Suprapubic skin (tissue), 4 donors: Measurements from ENCODE around the gene TNFRSF1B. TPM values are rescaled to one million over a fixed set of nuclear protein-coding genes. Genes with fewer than 3 reads are reported as not detected.

Experiments
- DNase-seq, 2 donors: peaks; one replicate each; pipeline ENCODE4 v3.0.0-alpha.2; 2019; ENCODE audit warnings: low spot score in 2 of 2
- H3K27ac ChIP-seq: fragments of 200-600 bp; sonication (generic); one replicate; pipeline ENCODE4 v1.5.1; 2019
- H3K27me3 ChIP-seq: fragments of 200-600 bp; sonication (generic); one replicate; pipeline ENCODE4 v1.5.1; 2019
- H3K36me3 ChIP-seq: fragments of 200-600 bp; sonication (generic); one replicate; pipeline ENCODE4 v1.5.1; 2019
- H3K4me1 ChIP-seq: fragments of 200-600 bp; sonication (generic); one replicate; pipeline ENCODE4 v1.5.1; 2019
- H3K4me3 ChIP-seq: fragments of 200-600 bp; sonication (generic); one replicate; pipeline ENCODE4 v1.5.1; 2019; ENCODE audit warnings: mild to moderate bottlenecking
- H3K9me3 ChIP-seq: fragments of 200-600 bp; sonication (generic); one replicate; pipeline ENCODE4 v1.5.1; 2019
- CTCF ChIP-seq, 2 donors: fragments of 200-600 bp in 1 of 2; fragments of 450-650 bp in 1 of 2; sonication (generic) in 1 of 2; IDR thresholded peaks; one replicate each; pipeline ENCODE4 v1.5.1; 2016 to 2019; ENCODE audit warnings: antibody characterized with exemption in 2 of 2, mild to moderate bottlenecking in 1 of 2, moderate library complexity in 1 of 2
- EP300 ChIP-seq: sonication (generic); formaldehyde crosslinking; IDR thresholded peaks from one replicate; pipeline ENCODE4 v1.6.1; 2017; ENCODE audit warnings: antibody characterized with exemption
- POLR2A ChIP-seq, 2 donors: fragments of 450-650 bp; IDR thresholded peaks; one replicate each; pipeline ENCODE4 v1.6.1; 2017; ENCODE audit warnings: antibody characterized with exemption in 2 of 2, mild to moderate bottlenecking in 2 of 2, moderate library complexity in 2 of 2
- POLR2AphosphoS5 ChIP-seq, 3 donors: sonication (generic); formaldehyde crosslinking; IDR thresholded peaks; one replicate each; pipeline ENCODE4 v1.6.1; 2017; ENCODE audit warnings: antibody characterized with exemption in 3 of 3
- WGBS: methylation state at CpG from one replicate; pipeline ENCODE4 v1.1.5; 2018; 5-methylcytosine and 5-hydroxymethylcytosine counted together
- total RNA-seq, 4 donors: library from RNA; depleted of rRNA; stranded (reverse); fragments of >200 nt; gene quantifications; one replicate each; pipeline ENCODE4 v1.1.0, GENCODE V29; 2016

The TNFRSF1B gene
- total RNA-seq, 4 donors from 2014 or later: 6.3 to 35.2 (median 11.9) TPM

- peak; percentile 91 to 93 for DNase-seq
- no peak overlapping the region for H3K4me3 ChIP-seq
- H3K9me3 ChIP-seq: no peaks in the 10 kb centered on the region
- TF ChIP-seq POLR2A (IDR thresholded peaks at IDR 0.05) (no peak), POLR2AphosphoS5 (IDR thresholded peaks at IDR 0.05) (peak in 2 of 3 donors; percentile 25 to 38)
- H3K27me3 ChIP-seq: no peaks in the 10 kb centered on the region
- H3K27ac ChIP-seq: peak overlapping the region; percentile 48
- WGBS: 43% methylated on average over 17 of the region's 17 CpGs
- H3K36me3 ChIP-seq: no peaks in the 10 kb centered on the region
- H3K4me1 ChIP-seq: peaks cover 36% of the 10 kb centered on the region
Measured at GRCh38 chr1:12143631-12144155, 23.1 kb upstream of the TNFRSF1B start.

GRCh38 chr1:12144236-12144635, 22.6 kb upstream of the TNFRSF1B start:
- TF ChIP-seq EP300 (no peak), POLR2AphosphoS5 (IDR thresholded peaks at IDR 0.05) (no peak), CTCF (IDR thresholded peaks at IDR 0.05) (no peak), POLR2A (IDR thresholded peaks at IDR 0.05) (no peak)
- Histone ChIP-seq H3K27me3 (no peaks in the 10 kb centered on the region), H3K4me3 (no peak overlapping the region), H3K9me3 (no peaks in the 10 kb centered on the region), H3K27ac (peak overlapping the region; percentile 48), H3K36me3 (no peaks in the 10 kb centered on the region), H3K4me1 (peaks cover 36% of the 10 kb centered on the region)
- no peak for DNase-seq
- 73% methylated on average over 7 of the region's 8 CpGs for WGBS

GRCh38 chr1:12144969-12145368, 21.8 kb upstream of the TNFRSF1B start:
- H3K4me3 ChIP-seq: no peak overlapping the region
- no peak overlapping the region for H3K27ac ChIP-seq
- peaks cover 4% of the 10 kb centered on the region for H3K9me3 ChIP-seq
- DNase-seq: no peak
- 83% methylated on average over 1 of the region's 4 CpGs for WGBS
- TF ChIP-seq POLR2AphosphoS5 (IDR thresholded peaks at IDR 0.05) (no peak), EP300 (no peak), CTCF (IDR thresholded peaks at IDR 0.05) (no peak), POLR2A (IDR thresholded peaks at IDR 0.05) (no peak)
- no peaks in the 10 kb centered on the region for H3K27me3 ChIP-seq
- peaks cover 36% of the 10 kb centered on the region for H3K4me1 ChIP-seq
- H3K36me3 ChIP-seq: no peaks in the 10 kb centered on the region

- TF ChIP-seq POLR2A (IDR thresholded peaks at IDR 0.05): no peak
- TF ChIP-seq EP300: no peak
- TF ChIP-seq CTCF (IDR thresholded peaks at IDR 0.05): no peak
- no peaks in the 10 kb centered on the region for H3K36me3 ChIP-seq
- no peak overlapping the region for H3K27ac ChIP-seq
- no peaks in the 10 kb centered on the region for H3K27me3 ChIP-seq
- no peak for DNase-seq
- peaks cover 4% of the 10 kb centered on the region for H3K9me3 ChIP-seq
- 83% methylated on average over 9 of the region's 12 CpGs for WGBS
- peaks cover 36% of the 10 kb centered on the region for H3K4me1 ChIP-seq
- no peak overlapping the region for H3K4me3 ChIP-seq
Measured at GRCh38 chr1:12145616-12146342, 21.0 kb upstream of the TNFRSF1B start.

- DNase-seq: no peak
- peaks cover 4% of the 10 kb centered on the region for H3K9me3 ChIP-seq
- H3K27ac ChIP-seq: peak overlapping the region; percentile 58
- no peak for TF ChIP-seq EP300
- TF ChIP-seq POLR2AphosphoS5 (IDR thresholded peaks at IDR 0.05): no peak
- TF ChIP-seq CTCF (IDR thresholded peaks at IDR 0.05): no peak
- no peak for TF ChIP-seq POLR2A (IDR thresholded peaks at IDR 0.05)
- H3K27me3 ChIP-seq: no peaks in the 10 kb centered on the region
- H3K4me3 ChIP-seq: no peak overlapping the region
- WGBS: 86% methylated on average over 20 of the region's 20 CpGs
- H3K4me1 ChIP-seq: peaks cover 36% of the 10 kb centered on the region
- H3K36me3 ChIP-seq: no peaks in the 10 kb centered on the region
Measured at GRCh38 chr1:12146343-12147112, 20.3 kb upstream of the TNFRSF1B start.
